ENCODE measurements around the gene HDAC7. TPM values are rescaled to one million over a fixed set of nuclear protein-coding genes. Genes with fewer than 3 reads are reported as not detected.
A peak's percentile ranks its signal among the peaks of the same experiment; 100 is the strongest.

HDAC7 gene
- total RNA-seq, 1 donor from 2014 or later, result 7.1 TPM

DNA sequence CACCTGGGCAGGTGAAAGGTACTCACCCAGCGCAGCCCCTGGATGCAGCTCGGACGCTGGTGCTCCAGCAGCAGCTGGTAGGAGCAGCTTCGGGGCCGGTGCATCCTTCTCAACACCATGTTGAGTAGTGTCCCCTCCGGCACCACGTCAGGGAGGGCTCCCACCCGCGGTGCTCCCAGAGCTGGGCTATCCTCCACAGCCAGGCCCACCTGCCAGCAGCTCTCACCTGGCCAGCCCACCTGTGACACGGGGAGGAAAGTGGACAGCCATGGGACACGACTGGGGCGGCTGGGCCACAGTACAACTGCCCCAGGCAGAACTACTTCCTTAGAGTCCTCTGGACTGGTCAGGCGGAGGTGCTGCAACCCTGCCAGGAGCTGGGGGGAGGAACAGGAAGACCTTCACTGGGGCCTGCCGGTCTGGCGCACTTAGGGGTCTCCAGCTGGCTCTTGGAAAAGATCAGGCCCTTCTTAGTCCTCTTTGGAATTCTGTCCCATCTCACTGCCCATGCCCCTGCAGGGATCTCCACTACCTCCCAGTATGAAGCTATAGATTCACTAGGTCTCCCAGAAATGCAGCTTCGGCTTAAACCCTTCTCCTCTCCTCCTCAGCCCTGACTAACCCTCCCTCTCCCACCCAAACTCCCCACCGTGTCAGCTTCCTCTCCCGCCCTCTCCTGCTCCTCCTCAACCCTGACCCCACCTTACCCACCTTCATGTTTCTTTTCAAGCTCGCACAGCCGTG, 61.7 kb downstream of the HDAC7 start:
- TF ChIP-seq, protein P1, sequence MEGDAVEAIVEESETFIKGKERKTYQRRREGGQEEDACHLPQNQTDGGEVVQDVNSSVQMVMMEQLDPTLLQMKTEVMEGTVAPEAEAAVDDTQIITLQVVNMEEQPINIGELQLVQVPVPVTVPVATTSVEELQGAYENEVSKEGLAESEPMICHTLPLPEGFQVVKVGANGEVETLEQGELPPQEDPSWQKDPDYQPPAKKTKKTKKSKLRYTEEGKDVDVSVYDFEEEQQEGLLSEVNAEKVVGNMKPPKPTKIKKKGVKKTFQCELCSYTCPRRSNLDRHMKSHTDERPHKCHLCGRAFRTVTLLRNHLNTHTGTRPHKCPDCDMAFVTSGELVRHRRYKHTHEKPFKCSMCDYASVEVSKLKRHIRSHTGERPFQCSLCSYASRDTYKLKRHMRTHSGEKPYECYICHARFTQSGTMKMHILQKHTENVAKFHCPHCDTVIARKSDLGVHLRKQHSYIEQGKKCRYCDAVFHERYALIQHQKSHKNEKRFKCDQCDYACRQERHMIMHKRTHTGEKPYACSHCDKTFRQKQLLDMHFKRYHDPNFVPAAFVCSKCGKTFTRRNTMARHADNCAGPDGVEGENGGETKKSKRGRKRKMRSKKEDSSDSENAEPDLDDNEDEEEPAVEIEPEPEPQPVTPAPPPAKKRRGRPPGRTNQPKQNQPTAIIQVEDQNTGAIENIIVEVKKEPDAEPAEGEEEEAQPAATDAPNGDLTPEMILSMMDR (IDR thresholded peaks at IDR 0.05; ENCODE audit: insufficient read depth, low read length, severe bottlenecking), result no peak

DNA sequence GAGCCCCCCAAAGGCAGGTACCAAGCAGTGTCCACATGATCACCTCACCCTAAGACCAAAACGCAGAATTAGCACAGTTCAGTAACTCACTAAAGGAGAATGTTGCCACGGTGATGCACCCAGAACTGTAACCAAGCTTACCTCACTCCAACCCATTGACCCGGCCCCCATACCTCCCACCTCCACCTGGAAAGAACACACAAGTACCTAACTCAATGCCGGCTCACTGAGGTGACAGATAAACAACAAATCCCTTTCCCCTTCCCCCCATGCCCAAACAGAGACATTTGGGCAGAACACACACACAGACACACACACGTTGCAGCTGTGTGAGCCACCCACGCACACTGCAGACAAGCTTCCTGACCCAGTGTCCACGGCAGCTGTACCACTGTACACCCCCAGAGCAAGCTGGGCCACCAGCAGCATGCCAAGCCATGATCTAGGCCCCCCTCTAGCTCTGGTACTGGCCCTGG, 62.3 kb downstream of the HDAC7 start:
- Histone ChIP-seq H3K4me3 (ENCODE audit: low read depth, low read length) (no peak overlapping the region), H3K36me3 (ENCODE audit: control insufficient read depth, insufficient read depth, low read length) (no peaks in the 10 kb centered on the region), H3K27me3 (ENCODE audit: control insufficient read depth, insufficient read depth, low read length) (no peaks in the 10 kb centered on the region)
- TF ChIP-seq, protein P1 (IDR thresholded peaks at IDR 0.05; ENCODE audit: insufficient read depth, low read length, severe bottlenecking), result no peak
- FAIRE-seq (no peak), DNase-seq (ENCODE audit: low read depth) (no peak)

More for the DNA sequence above, 61.7 kb downstream of the HDAC7 start:
- peak overlapping the region; percentile 44 for H3K4me3 ChIP-seq (ENCODE audit: low read depth, low read length)
- FAIRE-seq (no peak), DNase-seq (ENCODE audit: low read depth) (no peak)
- no peaks in the 10 kb centered on the region for H3K27me3 ChIP-seq (ENCODE audit: control insufficient read depth, insufficient read depth, low read length)
- no peaks in the 10 kb centered on the region for H3K36me3 ChIP-seq (ENCODE audit: control insufficient read depth, insufficient read depth, low read length)

DNA sequence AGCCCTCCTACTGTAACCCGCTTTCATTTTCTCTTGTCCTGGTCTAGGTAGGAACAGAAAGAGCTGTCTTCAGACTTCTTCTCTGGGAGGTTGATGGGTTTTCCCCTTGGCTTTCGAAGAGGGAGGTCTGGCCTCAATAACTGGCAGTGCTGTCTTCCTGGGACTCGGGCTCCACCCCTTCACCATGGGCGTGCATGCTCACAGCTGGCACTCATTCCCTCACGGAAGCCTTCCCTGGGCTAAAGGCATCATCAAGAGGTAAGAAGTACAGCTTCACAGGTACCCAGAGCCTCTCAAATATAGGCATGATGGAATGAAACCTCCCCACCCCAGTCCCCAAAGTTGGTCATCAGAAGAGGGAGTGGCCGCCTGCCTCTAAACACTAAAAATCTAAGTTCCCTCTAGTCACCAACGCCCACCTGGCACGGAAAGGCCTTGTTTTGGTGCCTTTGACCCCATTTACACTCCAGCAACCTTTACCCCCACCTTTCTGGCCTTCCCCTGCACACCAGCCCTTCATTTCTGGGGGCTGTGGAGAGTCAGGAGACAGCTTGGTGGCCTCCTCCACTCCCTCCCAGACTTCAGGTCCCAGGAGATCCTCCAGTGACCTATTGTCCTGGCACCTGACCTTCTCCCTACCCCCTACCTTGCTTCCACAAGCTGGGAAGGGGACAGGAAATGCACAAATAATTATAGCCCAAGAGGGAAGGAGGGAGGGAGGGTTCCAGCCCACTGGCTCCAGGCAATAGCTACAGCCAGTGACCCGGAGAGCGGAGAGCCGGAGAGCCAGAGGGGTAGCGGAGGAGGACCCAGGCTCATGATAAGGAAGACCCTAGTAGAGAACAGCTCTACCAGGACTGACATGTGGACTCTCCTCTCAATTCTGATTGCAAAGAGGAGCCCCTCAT, 63.8 kb downstream of the HDAC7 start:
- H3K36me3 ChIP-seq (ENCODE audit: control insufficient read depth, insufficient read depth, low read length), result no peaks in the 10 kb centered on the region
- H3K27me3 ChIP-seq (ENCODE audit: control insufficient read depth, insufficient read depth, low read length), result no peaks in the 10 kb centered on the region
- DNase-seq (ENCODE audit: low read depth) (peak; percentile 47), FAIRE-seq (no peak)
- H3K4me3 ChIP-seq (ENCODE audit: low read depth, low read length), result no peak overlapping the region
- TF ChIP-seq, protein P1 (IDR thresholded peaks at IDR 0.05; ENCODE audit: insufficient read depth, low read length, severe bottlenecking), result no peak

DNA sequence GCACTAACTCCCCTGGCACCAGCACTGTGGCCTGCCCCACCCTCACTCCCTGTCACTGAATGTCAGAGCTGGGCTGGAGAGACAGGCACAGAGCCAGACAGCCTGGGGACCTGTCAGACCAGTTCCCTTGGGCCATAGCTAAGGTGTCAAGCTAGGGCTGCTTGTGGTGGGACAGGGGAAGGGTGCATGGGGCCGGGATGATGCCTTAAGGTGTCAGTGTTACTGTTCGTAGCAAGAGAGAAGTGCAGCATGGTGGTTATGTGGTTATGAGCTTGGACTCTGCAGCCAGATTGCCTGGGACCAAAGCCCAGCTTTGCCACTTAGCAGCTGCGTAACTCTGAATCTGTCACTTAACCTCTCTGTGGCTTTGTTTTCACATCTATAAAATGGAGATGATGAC, 64.8 kb downstream of the HDAC7 start:
- DNase-seq (ENCODE audit: low read depth), result no peak
- TF ChIP-seq, protein P1 (IDR thresholded peaks at IDR 0.05; ENCODE audit: insufficient read depth, low read length, severe bottlenecking), result no peak
- H3K4me3 ChIP-seq (ENCODE audit: low read depth, low read length), result no peak overlapping the region
- H3K27me3 ChIP-seq (ENCODE audit: control insufficient read depth, insufficient read depth, low read length), result no peaks in the 10 kb centered on the region
- FAIRE-seq, result no peak
- H3K36me3 ChIP-seq (ENCODE audit: control insufficient read depth, insufficient read depth, low read length), result no peaks in the 10 kb centered on the region

DNA sequence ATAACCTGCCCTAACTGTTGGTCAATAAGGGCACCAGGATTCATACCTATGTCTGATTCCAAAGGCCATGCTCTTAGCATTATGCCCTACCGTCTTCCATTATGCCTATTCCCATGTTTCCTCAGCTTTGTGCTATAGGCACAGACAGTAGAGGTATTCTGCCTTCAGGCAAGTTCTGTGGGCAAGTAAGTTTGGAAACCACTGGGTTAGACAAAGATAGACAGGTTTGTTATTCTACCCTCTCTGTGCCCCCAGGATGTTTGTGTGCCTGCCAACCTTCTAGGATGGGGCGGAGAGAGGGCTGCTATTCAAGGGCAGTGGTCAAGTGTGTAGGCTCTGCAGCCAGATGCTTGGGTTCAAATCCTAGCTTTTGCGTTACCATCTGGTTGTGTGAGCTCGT, 65.6 kb downstream of the HDAC7 start:
- FAIRE-seq, result no peak
- H3K27me3 ChIP-seq (ENCODE audit: control insufficient read depth, insufficient read depth, low read length), result no peaks in the 10 kb centered on the region
- peak; percentile 55 for DNase-seq (ENCODE audit: low read depth)
- H3K36me3 ChIP-seq (ENCODE audit: control insufficient read depth, insufficient read depth, low read length), result no peaks in the 10 kb centered on the region
- TF ChIP-seq, protein P1 (IDR thresholded peaks at IDR 0.05; ENCODE audit: insufficient read depth, low read length, severe bottlenecking), result no peak
- no peak overlapping the region for H3K4me3 ChIP-seq (ENCODE audit: low read depth, low read length)
